Measurements from ENCODE around the gene CDCA7L.
A peak's percentile ranks its signal among the peaks of the same experiment; 100 is the strongest.

CDCA7L gene

GRCh38 chr7:21945454-21946221 is at the start of gene CDCA7L:
Gene CDCA7L (minus strand): TSS chr7:21945899. CDS start chr7:21945804, 95 bp downstream.
- peak within 1 kb of the TSS; percentile 79 for H3K4me3 ChIP-seq (ENCODE audit: low read depth, low read length)

GRCh38 chr7:21986096-21986495 is 40.4 kb upstream of the CDCA7L start:
- H3K4me3 ChIP-seq (ENCODE audit: low read depth, low read length), result no peak overlapping the region

GRCh38 chr7:21984042-21984441 is 38.3 kb upstream of the CDCA7L start:
- H3K4me3 ChIP-seq (ENCODE audit: low read depth, low read length), result no peak overlapping the region

- H3K4me3 ChIP-seq (ENCODE audit: low read depth, low read length), result no peak overlapping the region
These were observed 37.4 kb upstream of the CDCA7L start for GRCh38 chr7:21983056-21983455.

GRCh38 chr7:21981524-21981923 is 35.8 kb upstream of the CDCA7L start:
- H3K4me3 ChIP-seq (ENCODE audit: low read depth, low read length), result no peak overlapping the region

GRCh38 chr7:21980926-21981500 is 35.3 kb upstream of the CDCA7L start:
- H3K4me3 ChIP-seq (ENCODE audit: low read depth, low read length), result no peak overlapping the region

GRCh38 chr7:21972397-21972784 is 26.7 kb upstream of the CDCA7L start:
- no peak overlapping the region for H3K4me3 ChIP-seq (ENCODE audit: low read depth, low read length)

- H3K4me3 ChIP-seq (ENCODE audit: low read depth, low read length), result no peak overlapping the region
These were observed 26.2 kb upstream of the CDCA7L start for GRCh38 chr7:21971780-21972396.

GRCh38 chr7:21969822-21970221 is 24.1 kb upstream of the CDCA7L start:
- H3K4me3 ChIP-seq (ENCODE audit: low read depth, low read length), result no peak overlapping the region

GRCh38 chr7:21967598-21968003 is 21.9 kb upstream of the CDCA7L start:
- no peak overlapping the region for H3K4me3 ChIP-seq (ENCODE audit: low read depth, low read length)

- H3K4me3 ChIP-seq (ENCODE audit: low read depth, low read length), result no peak overlapping the region
These were observed 20.6 kb upstream of the CDCA7L start for GRCh38 chr7:21966271-21966670.

GRCh38 chr7:21965291-21965690 is 19.6 kb upstream of the CDCA7L start:
- no peak overlapping the region for H3K4me3 ChIP-seq (ENCODE audit: low read depth, low read length)

- H3K4me3 ChIP-seq (ENCODE audit: low read depth, low read length), result no peak overlapping the region
These were observed 17.0 kb upstream of the CDCA7L start for GRCh38 chr7:21962677-21963076.

- H3K4me3 ChIP-seq (ENCODE audit: low read depth, low read length), result no peak overlapping the region
These were observed 15.2 kb upstream of the CDCA7L start for GRCh38 chr7:21960922-21961321.

GRCh38 chr7:21959387-21959776 is 13.7 kb upstream of the CDCA7L start:
- H3K4me3 ChIP-seq (ENCODE audit: low read depth, low read length), result no peak overlapping the region

- H3K4me3 ChIP-seq (ENCODE audit: low read depth, low read length), result no peak overlapping the region
These were observed 8.1 kb upstream of the CDCA7L start for GRCh38 chr7:21953781-21954180.

- H3K4me3 ChIP-seq (ENCODE audit: low read depth, low read length), result no peak overlapping the region
These were observed 3.3 kb upstream of the CDCA7L start for GRCh38 chr7:21948887-21949540.

GRCh38 chr7:21948364-21948763 is 2.7 kb upstream of the CDCA7L start:
- H3K4me3 ChIP-seq (ENCODE audit: low read depth, low read length), result no peak overlapping the region

- no peak overlapping the region for H3K4me3 ChIP-seq (ENCODE audit: low read depth, low read length)
These were observed 2.2 kb upstream of the CDCA7L start for GRCh38 chr7:21947946-21948345.

- H3K4me3 ChIP-seq (ENCODE audit: low read depth, low read length), result no peak overlapping the region
These were observed 1.4 kb upstream of the CDCA7L start for GRCh38 chr7:21947056-21947455.

GRCh38 chr7:21946222-21946709 is 567 bp upstream of the CDCA7L start:
- peak overlapping the region; percentile 79 for H3K4me3 ChIP-seq (ENCODE audit: low read depth, low read length)

Data from iPS-11a (cell line).